ENCODE results near the gene GLYR1.

The GLYR1 gene

DNA sequence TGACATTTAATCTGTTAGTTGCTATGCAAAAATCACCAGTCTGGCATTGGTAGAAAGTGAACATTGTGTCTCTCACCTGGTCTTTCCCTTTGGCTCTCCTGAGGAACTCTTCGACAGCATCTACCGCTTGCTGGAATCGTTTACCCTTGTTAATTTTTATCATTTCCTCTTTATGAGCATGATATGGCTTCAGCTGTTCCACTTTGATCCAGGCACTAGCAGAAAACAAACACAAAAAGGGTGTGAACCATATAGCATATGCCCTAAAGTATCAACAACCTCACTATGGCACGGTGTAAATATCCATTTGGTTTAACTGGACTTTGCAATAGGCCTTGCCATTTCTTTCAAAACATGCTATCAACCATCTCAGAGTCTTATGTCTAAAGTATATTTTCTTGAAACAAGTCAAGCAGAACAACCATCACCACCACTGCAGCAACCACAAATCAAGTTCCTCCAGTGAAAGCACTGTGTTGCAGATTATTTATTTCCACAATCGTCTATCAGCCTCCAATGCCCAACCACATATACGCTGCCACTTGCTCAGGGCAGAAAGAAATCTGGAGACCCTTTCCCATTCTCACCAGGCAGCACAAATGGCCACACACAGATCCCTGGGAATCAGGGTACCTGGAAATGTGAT is 14.3 kb downstream of the GLYR1 start:
- ChIA-PET CTCF (no interaction called here), POLR2A (no interaction called here)
- H3K4me3 ChIP-seq (ENCODE audit: low read depth, low read length) = no peak overlapping the region
- H3K27ac ChIP-seq (ENCODE audit: extremely low read depth, low read depth, low read length) = no peak overlapping the region
- no peaks in the 10 kb centered on the region for H3K4me1 ChIP-seq (ENCODE audit: control insufficient read depth, insufficient read depth, low read length)
- TF ChIP-seq, protein P1, sequence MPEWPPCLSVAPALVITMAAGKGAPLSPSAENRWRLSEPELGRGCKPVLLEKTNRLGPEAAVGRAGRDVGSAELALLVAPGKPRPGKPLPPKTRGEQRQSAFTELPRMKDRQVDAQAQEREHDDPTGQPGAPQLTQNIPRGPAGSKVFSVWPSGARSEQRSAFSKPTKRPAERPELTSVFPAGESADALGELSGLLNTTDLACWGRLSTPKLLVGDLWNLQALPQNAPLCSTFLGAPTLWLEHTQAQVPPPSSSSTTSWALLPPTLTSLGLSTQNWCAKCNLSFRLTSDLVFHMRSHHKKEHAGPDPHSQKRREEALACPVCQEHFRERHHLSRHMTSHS (tag by site-specific recombination; IDR thresholded peaks at IDR 0.05) = no peak
- TF ChIP-seq, protein P2, sequence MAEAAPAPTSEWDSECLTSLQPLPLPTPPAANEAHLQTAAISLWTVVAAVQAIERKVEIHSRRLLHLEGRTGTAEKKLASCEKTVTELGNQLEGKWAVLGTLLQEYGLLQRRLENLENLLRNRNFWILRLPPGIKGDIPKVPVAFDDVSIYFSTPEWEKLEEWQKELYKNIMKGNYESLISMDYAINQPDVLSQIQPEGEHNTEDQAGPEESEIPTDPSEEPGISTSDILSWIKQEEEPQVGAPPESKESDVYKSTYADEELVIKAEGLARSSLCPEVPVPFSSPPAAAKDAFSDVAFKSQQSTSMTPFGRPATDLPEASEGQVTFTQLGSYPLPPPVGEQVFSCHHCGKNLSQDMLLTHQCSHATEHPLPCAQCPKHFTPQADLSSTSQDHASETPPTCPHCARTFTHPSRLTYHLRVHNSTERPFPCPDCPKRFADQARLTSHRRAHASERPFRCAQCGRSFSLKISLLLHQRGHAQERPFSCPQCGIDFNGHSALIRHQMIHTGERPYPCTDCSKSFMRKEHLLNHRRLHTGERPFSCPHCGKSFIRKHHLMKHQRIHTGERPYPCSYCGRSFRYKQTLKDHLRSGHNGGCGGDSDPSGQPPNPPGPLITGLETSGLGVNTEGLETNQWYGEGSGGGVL (tag by site-specific recombination; IDR thresholded peaks at IDR 0.05) = no peak
- TF ChIP-seq ZNF664 (tag by site-specific recombination; IDR thresholded peaks at IDR 0.05) (no peak), ZNF19 (tag by site-specific recombination; IDR thresholded peaks at IDR 0.05; ENCODE audit: low read depth) (no peak)
- H3K36me3 ChIP-seq (ENCODE audit: control insufficient read depth in 2 of 2, insufficient read depth in 1 of 2, low read length in 2 of 2) = peaks cover 42 to 92% of the 10 kb centered on the region in 2 experiments; a peak in 2 of 3 replicates
- H3K9me3 ChIP-seq (ENCODE audit: control insufficient read depth, insufficient read depth, low read depth, low read length) = no peaks in the 10 kb centered on the region

DNA sequence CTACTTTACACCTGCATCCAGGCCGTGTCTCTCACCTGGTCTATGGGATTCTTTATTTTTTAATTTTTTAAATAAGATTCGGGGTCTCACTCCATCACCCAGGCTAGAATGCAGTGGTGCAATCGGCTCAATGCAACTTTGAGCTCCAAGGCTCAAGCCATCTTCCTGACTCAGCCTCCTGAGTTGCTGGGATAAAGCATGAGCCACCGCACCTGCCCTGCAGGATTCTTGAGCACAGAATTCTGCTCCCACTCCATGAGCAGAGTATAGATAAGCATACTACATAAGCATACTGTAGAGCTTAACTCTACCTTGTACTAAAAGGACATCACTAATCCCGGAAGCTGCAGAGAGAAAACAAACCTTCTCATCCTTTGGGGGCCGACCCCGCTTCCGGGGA is 15.5 kb downstream of the GLYR1 start:
- Histone ChIP-seq H3K4me3 (ENCODE audit: low read depth, low read length) (no peak overlapping the region), H3K27ac (ENCODE audit: extremely low read depth, low read depth, low read length) (no peak overlapping the region), H3K36me3 (ENCODE audit: control insufficient read depth in 2 of 2, insufficient read depth in 1 of 2, low read length in 2 of 2) (peaks cover 39 to 90% of the 10 kb centered on the region in 2 experiments; a peak in 2 of 3 replicates), H3K4me1 (ENCODE audit: control insufficient read depth, insufficient read depth, low read length) (no peaks in the 10 kb centered on the region), H3K9me3 (ENCODE audit: control insufficient read depth, insufficient read depth, low read depth, low read length) (no peaks in the 10 kb centered on the region)
- TF ChIP-seq ZNF670 (tag by site-specific recombination; IDR thresholded peaks at IDR 0.05; ENCODE audit: low read depth) = no peak
- TF ChIP-seq ZNF585B (tag by site-specific recombination; IDR thresholded peaks at IDR 0.05) = no peak
- no peak for TF ChIP-seq ZNF571 (tag by site-specific recombination; IDR thresholded peaks at IDR 0.05)
- TF ChIP-seq, protein P3, sequence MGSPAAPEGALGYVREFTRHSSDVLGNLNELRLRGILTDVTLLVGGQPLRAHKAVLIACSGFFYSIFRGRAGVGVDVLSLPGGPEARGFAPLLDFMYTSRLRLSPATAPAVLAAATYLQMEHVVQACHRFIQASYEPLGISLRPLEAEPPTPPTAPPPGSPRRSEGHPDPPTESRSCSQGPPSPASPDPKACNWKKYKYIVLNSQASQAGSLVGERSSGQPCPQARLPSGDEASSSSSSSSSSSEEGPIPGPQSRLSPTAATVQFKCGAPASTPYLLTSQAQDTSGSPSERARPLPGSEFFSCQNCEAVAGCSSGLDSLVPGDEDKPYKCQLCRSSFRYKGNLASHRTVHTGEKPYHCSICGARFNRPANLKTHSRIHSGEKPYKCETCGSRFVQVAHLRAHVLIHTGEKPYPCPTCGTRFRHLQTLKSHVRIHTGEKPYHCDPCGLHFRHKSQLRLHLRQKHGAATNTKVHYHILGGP (tag by site-specific recombination; IDR thresholded peaks at IDR 0.05) = no peak
- TF ChIP-seq, protein P4, sequence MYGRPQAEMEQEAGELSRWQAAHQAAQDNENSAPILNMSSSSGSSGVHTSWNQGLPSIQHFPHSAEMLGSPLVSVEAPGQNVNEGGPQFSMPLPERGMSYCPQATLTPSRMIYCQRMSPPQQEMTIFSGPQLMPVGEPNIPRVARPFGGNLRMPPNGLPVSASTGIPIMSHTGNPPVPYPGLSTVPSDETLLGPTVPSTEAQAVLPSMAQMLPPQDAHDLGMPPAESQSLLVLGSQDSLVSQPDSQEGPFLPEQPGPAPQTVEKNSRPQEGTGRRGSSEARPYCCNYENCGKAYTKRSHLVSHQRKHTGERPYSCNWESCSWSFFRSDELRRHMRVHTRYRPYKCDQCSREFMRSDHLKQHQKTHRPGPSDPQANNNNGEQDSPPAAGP (tag by site-specific recombination; IDR thresholded peaks at IDR 0.05) = no peak
- no peak for TF ChIP-seq RBAK (tag by site-specific recombination; IDR thresholded peaks at IDR 0.05)
- no peak for TF ChIP-seq GLIS2 (tag by site-specific recombination; IDR thresholded peaks at IDR 0.05)
- TF ChIP-seq SCRT2 (tag by site-specific recombination; IDR thresholded peaks at IDR 0.05) = no peak
- no peak for TF ChIP-seq ZEB2 (tag by site-specific recombination; IDR thresholded peaks at IDR 0.05)
- TF ChIP-seq, protein P5, sequence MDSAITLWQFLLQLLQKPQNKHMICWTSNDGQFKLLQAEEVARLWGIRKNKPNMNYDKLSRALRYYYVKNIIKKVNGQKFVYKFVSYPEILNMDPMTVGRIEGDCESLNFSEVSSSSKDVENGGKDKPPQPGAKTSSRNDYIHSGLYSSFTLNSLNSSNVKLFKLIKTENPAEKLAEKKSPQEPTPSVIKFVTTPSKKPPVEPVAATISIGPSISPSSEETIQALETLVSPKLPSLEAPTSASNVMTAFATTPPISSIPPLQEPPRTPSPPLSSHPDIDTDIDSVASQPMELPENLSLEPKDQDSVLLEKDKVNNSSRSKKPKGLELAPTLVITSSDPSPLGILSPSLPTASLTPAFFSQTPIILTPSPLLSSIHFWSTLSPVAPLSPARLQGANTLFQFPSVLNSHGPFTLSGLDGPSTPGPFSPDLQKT (IDR thresholded peaks at IDR 0.05; ENCODE audit: borderline replicate concordance, low read depth, low read length) = no peak
- TF ChIP-seq ZNF211 (tag by site-specific recombination; IDR thresholded peaks at IDR 0.05; ENCODE audit: low read depth) = no peak
- TF ChIP-seq ZNF140 (tag by site-specific recombination; IDR thresholded peaks at IDR 0.05) = no peak
- TF ChIP-seq ZNF629 (tag by site-specific recombination; IDR thresholded peaks at IDR 0.05) = no peak
- no peak for TF ChIP-seq ZNF221 (tag by site-specific recombination; IDR thresholded peaks at IDR 0.05; ENCODE audit: borderline replicate concordance)
- no peak for TF ChIP-seq ZNF311 (tag by site-specific recombination; IDR thresholded peaks at IDR 0.05; ENCODE audit: borderline replicate concordance)
- TF ChIP-seq ZNF544 (tag by site-specific recombination; IDR thresholded peaks at IDR 0.05) = no peak
- ChIA-PET CTCF (no interaction called here), POLR2A (interaction anchor here (0.6 kb wide), 1 partner anchor 17 kb away, joined by 3 read pairs; no protein-coding TSS in a partner anchor)
